ENCODE results near the gene CD53. TPM values are rescaled to one million over a fixed set of nuclear protein-coding genes. Genes with fewer than 3 reads are reported as not detected.
"Not testable (repeated sequence)": the region's sequence is repeated elsewhere in the genome, so short reads cannot be mapped to it uniquely, and the experiment has no call there.

The CD53 gene, protein sequence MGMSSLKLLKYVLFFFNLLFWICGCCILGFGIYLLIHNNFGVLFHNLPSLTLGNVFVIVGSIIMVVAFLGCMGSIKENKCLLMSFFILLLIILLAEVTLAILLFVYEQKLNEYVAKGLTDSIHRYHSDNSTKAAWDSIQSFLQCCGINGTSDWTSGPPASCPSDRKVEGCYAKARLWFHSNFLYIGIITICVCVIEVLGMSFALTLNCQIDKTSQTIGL
- not detected in 2 replicates for total RNA-seq

DNA sequence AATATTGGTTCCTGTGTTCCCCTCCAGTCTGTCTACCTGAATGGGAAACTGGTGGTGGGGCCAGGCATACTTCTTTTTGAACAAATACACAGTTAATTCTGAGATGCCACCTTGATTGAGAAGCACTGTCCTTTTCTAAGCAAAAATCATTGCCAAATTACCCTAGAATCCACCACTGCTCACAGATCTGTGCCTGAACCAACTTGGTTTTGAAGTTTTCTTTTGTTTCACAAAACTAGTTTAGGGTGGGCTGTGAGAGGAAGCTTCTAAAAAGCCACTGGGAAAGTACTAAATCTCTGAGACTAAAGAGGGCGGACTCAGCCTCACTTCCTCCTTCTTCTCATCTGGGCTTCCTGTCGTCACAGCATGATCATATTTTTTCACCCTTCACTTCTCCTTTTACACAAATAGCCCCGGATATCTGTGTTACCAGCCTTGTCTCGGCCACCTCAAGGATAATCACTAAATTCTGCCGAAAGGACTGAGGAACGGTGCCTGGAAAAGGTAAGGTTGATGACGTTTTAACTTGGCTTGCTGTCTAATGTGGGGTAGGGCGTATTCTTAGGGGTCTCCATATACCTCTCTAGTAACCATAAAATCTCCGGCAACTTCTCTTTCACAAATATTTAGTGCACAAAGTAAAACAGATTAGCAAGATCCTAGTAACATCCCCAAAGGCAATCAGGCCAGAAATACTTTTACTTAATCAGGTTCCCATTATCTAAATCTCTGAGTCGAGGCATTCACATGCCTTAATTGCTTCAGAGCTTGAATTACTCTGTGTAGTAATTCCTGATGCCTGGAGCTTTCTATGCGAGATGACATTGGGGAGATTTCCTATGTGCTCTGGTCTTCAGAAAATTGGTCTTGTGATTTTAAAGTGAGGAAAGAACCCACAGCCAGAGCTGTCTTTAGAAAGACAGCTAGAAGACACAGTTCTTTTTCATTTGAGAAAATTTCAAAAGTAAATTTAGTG, at the start of gene CD53:
TSS of gene CD53 (plus strand) at position 404 of the 976 bp plus-strand sequence. CDS start 18,261 bp downstream, outside the sequence.
- no peak for DNase-seq (ENCODE audit: low read depth)

DNA sequence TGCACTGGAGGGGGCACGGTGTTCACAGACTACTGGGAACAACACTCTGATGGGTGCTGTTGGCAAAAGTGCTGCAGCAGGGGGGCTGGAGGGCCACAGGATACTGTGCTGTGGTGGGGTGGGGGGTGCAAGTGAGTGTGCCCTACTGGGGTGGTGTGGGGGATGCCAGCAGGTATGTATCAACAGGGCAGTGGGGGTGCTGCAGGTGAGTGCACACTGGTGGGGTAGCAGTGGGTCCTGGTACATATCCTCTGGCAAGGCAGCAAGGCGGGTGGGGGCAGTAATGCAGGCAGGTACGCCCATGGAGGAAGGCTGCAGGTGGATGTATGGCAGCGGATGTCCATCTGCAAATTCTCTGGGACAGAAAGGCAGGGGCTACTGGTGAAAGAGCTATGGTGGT, 48.8 kb upstream of the CD53 start:
- DNase-seq (ENCODE audit: low read depth): no peak

DNA sequence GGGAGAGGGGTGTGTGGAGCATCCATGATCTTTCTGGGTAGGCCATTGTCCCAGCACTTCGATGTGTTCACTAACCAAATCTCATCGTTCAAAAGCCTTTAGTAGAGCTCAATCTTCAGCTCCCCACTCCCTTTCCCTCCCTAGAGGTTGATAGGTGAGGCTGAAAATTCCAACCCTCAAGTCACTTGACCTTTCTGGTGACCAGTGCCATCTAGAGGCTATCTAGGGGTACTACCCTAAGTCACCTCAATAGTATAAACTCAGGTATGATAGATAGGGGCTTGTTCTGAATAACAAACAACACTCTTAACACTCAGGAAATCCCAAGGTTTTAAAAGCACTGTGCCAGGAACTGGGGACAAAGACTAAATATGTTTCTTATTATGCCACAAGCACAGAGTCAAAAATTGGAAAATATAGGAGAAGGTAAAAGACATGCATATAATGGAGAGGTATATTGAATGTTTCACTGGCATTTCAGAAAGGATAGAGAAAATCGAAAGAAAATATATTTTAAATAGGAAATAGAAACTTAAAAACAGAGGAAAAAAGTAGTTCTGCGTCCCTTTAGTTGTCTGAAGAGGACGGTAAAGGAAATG, 42.9 kb upstream of the CD53 start:
- peak; percentile 30 for DNase-seq (ENCODE audit: low read depth)

DNA sequence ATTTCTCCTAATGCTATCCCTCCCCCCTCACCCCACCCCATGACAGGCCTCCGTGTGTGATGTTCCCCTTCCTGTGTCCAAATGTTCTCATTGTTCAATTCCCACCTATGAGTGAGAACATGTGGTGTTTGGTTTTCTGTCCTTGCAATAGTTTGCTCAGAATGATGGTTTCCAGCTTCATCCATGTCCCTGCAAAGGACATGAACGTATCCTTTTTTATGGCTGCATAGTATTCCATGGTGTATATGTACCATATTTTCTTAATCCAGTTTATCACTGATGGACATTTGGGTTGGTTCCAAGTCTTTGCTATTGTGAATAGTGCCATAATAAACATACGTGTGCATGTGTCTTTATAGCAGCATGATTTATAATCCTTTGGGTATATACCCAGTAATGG, 39.2 kb upstream of the CD53 start:
- DNase-seq (ENCODE audit: low read depth): not testable (repeated sequence)

DNA sequence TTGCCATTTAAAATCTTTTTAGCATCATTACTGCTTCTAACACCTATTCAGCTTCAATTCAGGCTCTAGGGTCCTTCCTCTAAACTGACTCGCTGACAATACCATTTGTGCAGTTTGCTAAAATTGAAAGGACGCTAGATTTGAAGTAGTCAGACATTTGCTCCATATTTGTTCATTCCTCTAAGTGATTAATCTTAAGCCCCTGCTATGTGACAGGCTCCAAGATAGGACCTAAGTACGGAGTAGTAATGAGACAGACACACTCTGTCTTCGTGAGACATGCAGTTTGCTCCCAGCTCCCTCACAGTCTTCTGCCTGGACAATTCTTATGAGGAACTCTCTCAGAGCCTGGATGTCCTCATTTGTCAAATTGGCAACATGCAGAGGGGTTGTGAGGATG, 26.1 kb upstream of the CD53 start:
- DNase-seq (ENCODE audit: low read depth): no peak

DNA sequence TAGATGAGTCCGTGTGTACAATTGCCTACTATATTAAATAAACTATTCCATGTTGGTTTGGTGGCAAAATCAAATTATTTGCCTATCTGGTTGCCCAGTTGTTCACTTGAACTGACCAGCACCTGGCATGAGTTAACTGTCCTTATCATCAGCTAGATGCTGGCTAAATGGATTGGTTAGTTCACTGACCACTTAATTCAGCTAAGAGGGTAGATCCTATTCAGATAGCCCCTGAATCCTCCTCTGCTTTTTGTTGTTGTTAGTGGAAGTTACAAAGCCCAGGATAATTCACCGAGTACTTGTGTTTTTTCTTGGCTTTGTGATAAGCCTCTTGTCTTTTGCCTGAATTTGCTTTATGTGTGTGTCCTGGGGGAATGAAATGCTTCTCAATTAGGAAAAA, 22.8 kb upstream of the CD53 start:
- no peak for DNase-seq (ENCODE audit: low read depth)

DNA sequence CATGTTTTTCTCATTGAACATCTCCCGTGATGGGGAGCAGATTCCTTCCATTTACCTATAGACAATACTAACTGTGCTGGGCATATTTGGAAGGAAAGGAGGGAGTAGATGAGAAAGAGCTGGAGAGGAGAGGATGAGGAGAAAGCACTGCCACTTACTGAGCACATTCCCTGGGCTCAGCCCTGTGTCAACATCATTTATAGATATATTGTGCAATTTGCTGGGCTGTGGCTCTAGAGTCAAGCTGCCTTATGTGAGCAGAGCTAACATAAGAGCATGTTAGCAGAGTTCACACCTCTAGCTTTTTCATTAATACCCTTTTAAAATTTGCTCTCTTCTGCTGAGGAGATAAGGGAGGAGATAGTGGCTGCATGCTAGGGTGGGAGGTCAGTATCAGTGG, 22.3 kb upstream of the CD53 start:
- no peak for DNase-seq (ENCODE audit: low read depth)

DNA sequence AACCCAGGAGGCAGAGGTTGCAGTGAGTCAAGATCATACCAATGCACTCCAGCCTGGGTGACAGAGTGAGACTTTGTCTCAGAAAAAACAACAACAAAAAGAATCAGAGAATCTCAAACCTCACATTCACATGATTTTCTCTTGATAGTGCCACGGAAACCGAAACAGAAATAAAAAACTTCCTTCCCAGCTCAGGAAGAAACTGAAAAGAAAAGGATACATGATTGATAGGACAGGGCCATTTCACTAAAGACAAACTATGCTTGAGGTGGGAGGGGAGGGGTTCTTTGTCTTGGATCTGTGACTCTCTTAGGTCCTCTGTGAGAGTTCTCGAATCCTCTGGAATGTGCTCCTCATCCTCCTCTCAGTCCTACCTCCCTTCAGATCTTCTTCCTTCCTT, 19.8 kb upstream of the CD53 start:
- no peak for DNase-seq (ENCODE audit: low read depth)

DNA sequence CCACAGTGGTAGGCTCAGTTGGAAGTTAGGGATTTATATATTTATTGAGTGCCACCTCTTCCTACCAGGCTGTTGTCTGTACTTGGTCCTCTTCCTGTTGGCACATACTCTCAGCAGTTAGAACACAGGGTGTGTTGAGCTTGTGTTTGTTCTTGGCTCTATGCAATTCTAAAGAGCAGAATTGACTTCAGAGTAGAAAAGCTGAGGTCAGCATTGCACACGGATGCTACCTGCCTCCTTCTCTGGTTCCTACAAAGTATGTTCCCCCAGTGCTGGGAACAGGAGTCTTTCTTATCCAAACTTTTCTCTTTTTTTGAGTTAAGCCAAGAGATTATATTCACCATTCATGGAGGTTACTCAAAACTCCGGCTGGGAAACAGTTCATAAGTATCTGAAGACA, 16.5 kb upstream of the CD53 start:
- no peak for DNase-seq (ENCODE audit: low read depth)

DNA sequence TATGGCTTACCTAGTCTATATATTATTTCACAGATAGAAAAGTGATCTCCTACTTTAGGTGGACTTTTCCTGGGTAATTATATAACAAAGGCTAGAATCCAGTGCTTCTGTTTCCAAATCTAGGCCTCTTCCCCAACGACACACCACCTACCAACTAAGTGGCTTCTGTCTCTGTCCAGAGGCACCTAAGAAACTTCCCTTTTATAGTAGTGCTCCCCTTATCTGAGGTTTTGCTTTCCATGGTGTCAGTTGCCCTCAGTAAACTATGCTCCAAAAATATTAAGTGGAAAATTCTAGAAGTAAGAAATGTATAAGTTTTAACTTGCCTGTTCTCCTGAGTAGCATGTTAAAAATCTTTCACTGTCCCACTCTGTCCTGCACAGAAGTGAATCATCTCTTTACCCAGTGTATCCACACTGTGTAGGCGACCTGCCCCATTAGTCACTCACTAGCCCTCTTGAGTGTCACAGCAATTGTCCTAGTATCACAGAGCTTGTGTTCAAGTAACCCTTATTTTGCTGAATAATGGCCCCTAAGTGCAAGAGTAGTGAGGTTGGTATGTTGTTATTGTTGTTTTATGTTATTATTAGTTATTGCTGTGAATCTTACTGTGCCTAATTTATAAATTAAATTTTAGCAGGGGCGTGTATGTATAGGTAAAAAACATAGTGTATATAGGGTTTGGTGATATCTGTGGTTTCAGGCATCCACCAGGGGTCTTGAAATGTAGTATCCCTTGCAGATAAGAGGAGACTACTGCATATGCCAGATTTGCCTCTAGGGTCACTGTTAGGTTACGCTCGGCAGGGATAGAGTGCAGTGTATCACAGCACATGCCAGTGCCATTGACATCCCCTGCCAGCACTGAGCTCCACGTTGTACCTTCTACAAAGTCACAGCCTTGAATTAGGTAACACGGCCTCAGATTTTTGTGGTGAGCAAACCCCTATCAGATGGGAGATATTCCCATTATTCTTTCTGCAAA, 14.7 kb upstream of the CD53 start:
- no peak for DNase-seq (ENCODE audit: low read depth)

DNA sequence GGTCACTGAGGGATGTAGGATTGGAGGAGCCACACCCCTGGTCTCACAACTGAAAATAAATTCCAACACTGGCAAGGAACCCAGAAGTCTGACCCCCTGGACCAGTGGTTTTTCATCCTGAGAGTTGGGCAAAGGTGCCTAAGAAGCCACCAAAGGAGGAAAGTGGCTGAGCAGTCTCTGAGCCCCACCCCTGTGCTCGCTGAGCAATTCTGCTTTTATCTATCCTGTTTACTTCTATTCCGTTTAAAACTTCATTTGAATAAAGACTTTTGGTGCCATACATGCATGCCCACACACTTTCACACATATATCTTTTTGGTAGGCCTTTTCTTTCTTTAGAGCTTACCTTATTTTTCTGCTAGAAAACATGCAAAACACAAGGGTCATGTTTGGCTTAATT, 13.9 kb upstream of the CD53 start:
- DNase-seq (ENCODE audit: low read depth): no peak

DNA sequence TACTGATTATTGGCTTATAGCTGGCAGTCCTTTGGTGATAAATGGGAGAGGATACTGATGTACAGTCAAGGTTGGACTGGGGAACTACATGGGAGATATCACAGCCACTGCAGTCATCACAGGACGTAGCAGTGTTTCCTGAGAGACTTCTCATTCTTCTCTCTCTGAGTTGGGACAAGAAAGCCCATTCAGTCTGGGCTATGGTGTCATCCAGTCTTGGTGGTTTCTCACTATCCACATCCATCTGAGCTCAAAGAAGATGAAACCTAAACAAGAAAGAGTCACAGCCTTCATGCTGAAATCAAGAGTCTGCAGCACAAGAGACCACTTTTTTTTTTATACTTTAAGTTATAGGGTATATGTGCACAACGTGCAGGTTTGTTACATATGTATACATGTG, 12.8 kb upstream of the CD53 start:
- DNase-seq (ENCODE audit: low read depth): no peak

DNA sequence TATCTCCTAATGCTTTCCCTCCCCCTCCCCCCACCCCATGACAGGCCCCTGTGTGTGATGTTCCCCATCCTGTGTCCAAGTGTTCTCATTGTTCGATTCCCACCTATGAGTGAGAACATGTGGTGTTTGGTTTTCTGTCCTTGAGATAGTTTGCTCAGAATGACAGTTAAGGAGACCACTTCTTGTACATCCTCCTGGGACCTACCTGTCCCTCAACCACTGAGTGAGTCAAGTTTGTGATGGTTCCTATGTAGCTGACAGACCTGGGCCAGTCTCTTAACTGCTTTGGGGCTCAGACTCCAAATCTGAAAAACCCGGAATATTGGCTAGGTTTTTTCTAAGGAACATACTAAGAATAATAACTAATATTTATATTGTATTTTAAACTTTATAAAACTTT, 12.3 kb upstream of the CD53 start:
- DNase-seq (ENCODE audit: low read depth): not testable (repeated sequence)

DNA sequence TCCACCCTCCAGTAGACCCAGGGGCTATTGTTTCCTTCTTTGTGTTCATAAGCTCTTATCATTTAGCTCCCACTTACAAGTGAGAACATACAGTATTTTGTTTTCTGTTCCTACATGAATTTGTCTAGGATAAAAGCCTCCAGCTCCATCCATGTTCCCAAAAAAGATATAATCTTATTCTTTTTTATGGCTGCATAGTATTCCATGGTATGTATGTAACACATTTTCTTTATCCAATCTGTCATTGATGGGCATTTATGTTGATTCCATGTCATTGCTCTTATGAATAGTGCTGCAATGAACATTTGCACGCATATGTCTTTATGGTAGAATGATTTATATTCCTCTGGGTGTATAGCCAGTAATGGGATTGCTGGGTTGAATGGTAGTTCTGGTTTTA, 11.0 kb upstream of the CD53 start:
- DNase-seq (ENCODE audit: low read depth): not testable (repeated sequence)

DNA sequence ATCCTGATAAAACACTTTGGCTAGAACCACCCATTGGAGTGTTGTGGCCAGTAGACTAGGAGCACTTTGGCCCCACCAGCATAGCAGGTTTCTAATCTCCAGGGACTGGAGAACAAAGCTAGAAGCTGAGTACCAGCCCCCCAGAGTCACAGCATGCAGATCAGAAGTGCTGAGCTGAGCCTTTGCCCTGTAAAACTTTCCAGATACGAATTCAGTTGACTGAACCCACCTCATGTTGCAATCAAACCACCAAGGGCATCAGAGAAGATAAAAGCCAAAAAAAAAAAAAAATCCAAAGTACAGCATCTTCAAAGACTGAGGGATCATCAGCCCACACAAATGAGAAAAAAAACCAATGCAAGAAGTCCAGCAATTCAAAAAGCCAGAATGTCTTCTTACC, 8.7 kb upstream of the CD53 start:
- no peak for DNase-seq (ENCODE audit: low read depth)

DNA sequence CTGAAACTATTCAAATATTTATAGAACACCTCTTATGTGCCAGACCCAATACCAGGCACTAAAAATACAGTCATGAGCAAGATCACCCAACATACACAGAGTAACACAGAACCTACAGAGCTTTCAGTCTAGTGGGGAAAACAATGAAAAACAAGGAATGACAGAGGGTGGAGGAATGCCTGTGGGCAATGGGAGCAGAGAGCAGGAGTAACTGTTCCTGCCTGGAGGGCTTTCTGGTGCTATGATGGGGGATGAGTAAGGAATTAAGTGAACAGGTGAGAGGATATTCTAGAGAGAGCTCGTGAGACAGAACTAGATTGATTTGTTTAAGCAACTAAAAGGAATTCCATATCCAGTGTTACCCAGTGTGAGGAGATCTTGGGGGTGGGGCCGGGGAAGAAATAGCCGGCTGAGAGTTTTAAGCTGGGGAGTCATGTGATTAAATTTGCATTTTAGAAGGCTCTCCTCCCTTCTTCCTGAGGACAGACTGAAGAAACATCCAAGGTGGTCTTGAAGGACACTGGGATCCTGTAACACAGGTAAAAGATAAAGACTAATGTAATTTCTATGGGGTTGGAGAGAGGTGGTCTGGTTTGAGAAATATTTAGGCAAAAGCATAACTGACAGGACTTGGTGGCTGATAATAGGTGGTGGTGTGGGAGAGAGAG, 2.1 kb upstream of the CD53 start:
- DNase-seq (ENCODE audit: low read depth): no peak

DNA sequence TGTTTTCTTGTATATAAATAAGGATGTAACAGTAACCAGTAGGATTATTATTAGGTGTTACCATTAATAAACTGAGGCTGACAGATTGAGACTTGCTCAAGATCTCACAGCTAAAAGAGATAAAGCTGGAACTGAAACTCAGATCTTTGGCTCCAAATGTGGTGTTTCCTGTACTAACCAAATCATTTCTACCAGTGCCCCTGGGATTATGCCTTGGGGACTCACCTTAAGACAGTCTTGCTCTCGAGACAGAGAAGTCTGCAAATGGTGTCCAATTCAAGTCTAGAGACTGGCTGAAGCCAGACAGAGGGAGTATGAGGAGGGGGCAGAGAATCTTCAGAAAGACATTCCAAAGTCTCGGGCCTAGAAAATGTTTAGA, 593 bp upstream of the CD53 start:
- DNase-seq (ENCODE audit: low read depth): no peak

DNA sequence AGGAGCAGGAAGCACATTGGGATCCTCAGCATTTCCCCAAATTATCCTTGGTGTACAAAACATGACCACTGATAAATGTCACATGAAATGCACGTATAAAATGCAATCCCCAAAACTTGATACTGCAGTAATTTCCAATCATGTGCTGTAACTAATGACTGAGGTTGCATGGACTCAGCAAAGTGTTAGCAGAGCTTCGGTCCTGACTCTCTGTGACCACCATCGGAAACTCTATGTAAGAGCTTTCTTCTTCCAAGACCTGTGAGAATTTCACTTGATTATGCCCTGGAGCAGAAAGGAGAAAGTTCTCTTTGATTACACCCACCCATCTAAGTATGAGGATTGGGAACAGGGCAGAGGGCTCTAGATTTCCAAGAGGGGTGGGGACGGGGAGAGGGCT, 908 bp downstream of the CD53 start:
- no peak for DNase-seq (ENCODE audit: low read depth)

DNA sequence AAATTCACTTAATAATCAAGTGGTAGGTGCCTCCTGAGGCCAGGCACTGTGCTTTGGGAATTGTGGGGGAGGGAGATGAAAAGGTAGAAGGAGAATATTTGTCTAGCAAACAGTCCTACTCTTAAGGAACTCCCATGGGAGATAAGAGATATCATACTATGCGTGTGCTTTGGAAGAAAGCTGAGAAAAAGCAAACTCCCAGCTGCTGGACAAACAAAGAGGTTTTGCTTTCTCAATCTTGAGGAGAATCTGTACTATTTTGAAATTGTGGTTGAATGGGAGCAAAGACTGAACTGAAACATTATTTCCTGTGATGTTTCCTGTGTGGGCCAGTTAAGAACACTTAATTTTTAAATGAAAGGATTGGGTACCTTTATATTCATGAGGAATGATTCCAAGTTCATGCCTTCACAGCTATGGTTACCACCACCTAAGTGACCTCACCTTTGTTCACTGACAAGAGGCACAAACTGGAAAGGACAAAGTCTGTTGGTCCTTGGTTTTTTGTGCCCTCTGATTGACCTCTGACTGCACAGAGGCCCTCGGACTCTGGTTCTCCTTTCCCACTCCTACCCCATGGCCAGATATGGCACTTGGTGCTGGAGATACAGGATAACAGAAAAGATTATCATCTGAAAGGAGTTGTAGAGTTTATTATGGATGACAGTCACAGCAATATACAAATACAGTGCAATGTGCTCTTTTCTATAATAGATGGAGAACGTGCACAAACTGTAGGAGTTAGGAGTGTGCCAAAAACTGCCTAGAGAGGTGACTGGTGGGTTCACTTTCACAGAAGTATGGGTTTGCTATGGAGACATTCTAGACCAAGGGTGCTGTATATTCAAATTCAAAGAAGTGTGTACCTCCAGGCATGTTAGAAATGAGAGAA, 1.6 kb downstream of the CD53 start:
- no peak for DNase-seq (ENCODE audit: low read depth)

DNA sequence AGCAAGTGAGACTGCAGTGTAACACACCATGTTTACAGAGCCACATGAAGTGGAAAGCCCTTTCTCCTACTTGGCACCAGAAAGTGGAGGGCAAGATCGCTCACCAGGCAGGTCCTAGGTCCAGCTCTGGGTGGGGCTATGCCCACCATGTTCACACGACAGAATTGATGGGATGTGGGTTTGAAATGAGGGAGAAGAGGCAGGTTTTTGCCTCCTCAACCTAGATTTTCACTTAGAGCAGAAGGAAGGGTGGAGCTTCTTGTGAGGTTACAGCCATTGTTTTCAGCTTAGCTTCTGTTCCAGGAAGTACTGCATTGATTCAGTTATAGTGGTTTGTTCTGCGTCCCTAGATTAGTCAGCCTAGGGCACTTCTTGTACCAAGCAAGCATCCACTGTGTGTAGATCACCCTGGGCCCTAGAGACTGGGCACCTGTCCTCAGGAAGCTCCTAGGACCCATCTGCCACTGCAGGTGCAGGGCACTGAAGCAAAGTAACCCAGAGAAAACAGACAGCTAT, 2.3 kb downstream of the CD53 start:
- peak; percentile 9 for DNase-seq (ENCODE audit: low read depth)
